K562 (cell line): ENCODE measurements around the gene KCTD16. TPM values are rescaled to one million over a fixed set of nuclear protein-coding genes. Genes with fewer than 3 reads are reported as not detected.

Experiments used
- ATAC-seq: fragments of 200-7000 bp; cut with Tn5 transposase; 3 replicates; pipeline ENCODE4 v1.9.1; 2020; ENCODE audit warnings: moderate library complexity
- BruUV-seq: library from RNA; stranded (reverse); fragments of 400-500 nt; replicated peaks from 2 replicates; lab custom pipeline; 2021; lab: Mats Ljungman, UMichigan
- CTCF ChIA-PET: fragments of 300-600 bp; formaldehyde crosslinking; extraction: SDS; loops from one replicate; lab custom pipeline; 2021; ENCODE audit warnings: low intra/inter-chr PET ratio; lab: Yijun Ruan, JAX
- POLR2A ChIA-PET: fragments of 300-600, 350-650 bp; sonication (Branson Sonifier 250); formaldehyde crosslinking; extraction: SDS; loops from one replicate; lab custom pipeline; 2021; ENCODE audit warnings: antibody characterized with exemption, inconsistent platforms; lab: Yijun Ruan, JAX
- DNase-seq, 4 experiments: peaks; one replicate each; pipeline versions ENCODE4 v3.0.0 to v3.0.0-alpha.2; 2011 to 2018; ENCODE audit warnings: low spot score in 3 of 4, mixed read lengths in 3 of 4; ENCODE audit errors: extremely low read depth in 1 of 4
- FAIRE-seq: peaks from 2 replicates; lab custom pipeline; 2011; peaks lifted over from hg19 to GRCh38; lab: Jason Lieb, UNC
- H2AFZ ChIP-seq: 2 replicates; pipeline ENCODE4 v1.6.0; 2011; ENCODE audit warnings: low read depth, low read length, control low read depth, inconsistent platforms
- H3K27ac ChIP-seq: fragments of 200-600 bp; 3 replicates; pipeline ENCODE4 v1.8.0; 2011; ENCODE audit warnings: low read depth, mild to moderate bottlenecking, control low read depth, inconsistent platforms, low read length, moderate library complexity, mixed read lengths; ENCODE audit errors: extremely low read depth
- H3K27me3 ChIP-seq, 2 experiments: fragments of 300-600 bp in 1 of 2; 2 replicates in 1 of 2; 3 replicates in 1 of 2; pipeline versions ENCODE4 v1.6.0 to v1.8.0; 2011; ENCODE audit warnings: inconsistent platforms in 2 of 2, low read length in 2 of 2, mild to moderate bottlenecking in 1 of 2, mixed read lengths in 1 of 2, moderate library complexity in 1 of 2; ENCODE audit not compliant: control insufficient read depth in 2 of 2, insufficient read depth in 2 of 2
- H3K36me3 ChIP-seq: fragments of 300-600 bp; 3 replicates; pipeline ENCODE4 v1.8.0; 2011; ENCODE audit warnings: mild to moderate bottlenecking, low read length, inconsistent platforms; ENCODE audit not compliant: control insufficient read depth, insufficient read depth
- H3K4me1 ChIP-seq, 2 experiments: fragments of 200-600 bp in 1 of 2; replicated peaks in 1 of 2; 2 replicates in 1 of 2; 3 replicates in 1 of 2; pipeline versions ENCODE4 v1.5.1 to v1.8.0; 2011; ENCODE audit warnings: inconsistent platforms in 2 of 2, low read length in 2 of 2, mild to moderate bottlenecking in 1 of 2, mixed read lengths in 1 of 2, moderate library complexity in 1 of 2; ENCODE audit not compliant: control insufficient read depth in 2 of 2, insufficient read depth in 2 of 2
- H3K4me2 ChIP-seq: 2 replicates; pipeline ENCODE4 v1.6.1; 2011; ENCODE audit warnings: low read length, control low read depth, inconsistent platforms, mixed read lengths; ENCODE audit not compliant: insufficient read depth
- H3K4me3 ChIP-seq: fragments of 200-600 bp; sonication (generic), shearing (Covaris generic); 2 replicates; pipeline ENCODE4 v1.5.1; 2016; ENCODE audit warnings: control low read depth, inconsistent platforms
- H3K79me2 ChIP-seq: fragments of 200-600 bp; 3 replicates; pipeline ENCODE4 v1.8.0; 2011; ENCODE audit warnings: low read length, inconsistent platforms; ENCODE audit not compliant: control insufficient read depth, insufficient read depth
- H3K9ac ChIP-seq, 2 experiments: 2 replicates each; pipeline versions ENCODE4 v1.6.0 to v1.6.1; 2011; ENCODE audit warnings: low read depth in 2 of 2, low read length in 2 of 2, control low read depth in 1 of 2, inconsistent platforms in 1 of 2, mild to moderate bottlenecking in 1 of 2, mixed read lengths in 1 of 2; ENCODE audit not compliant: insufficient read depth in 1 of 2
- H3K9me1 ChIP-seq: one replicate; pipeline ENCODE4 v1.6.0; 2011; ENCODE audit warnings: inconsistent platforms, mild to moderate bottlenecking, low read length, moderate library complexity; ENCODE audit not compliant: control insufficient read depth, insufficient read depth
- H3K9me3 ChIP-seq: replicated peaks from 2 replicates; pipeline ENCODE4 v1.5.1; 2011; ENCODE audit warnings: low read depth, low read length, inconsistent platforms; ENCODE audit not compliant: control insufficient read depth, insufficient read depth
- H4K20me1 ChIP-seq: replicated peaks from 2 replicates; pipeline ENCODE4 v1.6.1; 2011; ENCODE audit warnings: low read length, inconsistent platforms, mixed read lengths; ENCODE audit not compliant: control insufficient read depth, insufficient read depth
- ATF2 ChIP-seq: sonication (generic); formaldehyde crosslinking; IDR thresholded peaks from 2 replicates; pipeline ENCODE4 v1.8.1; 2022; ENCODE audit warnings: missing genetic modification reagents
- CREB3L1 ChIP-seq: fragments of 450-650 bp; IDR thresholded peaks from 2 replicates; pipeline ENCODE4 v1.6.1; 2014; ENCODE audit warnings: low read depth, mild to moderate bottlenecking, moderate library complexity, borderline replicate concordance
- GTF2A2 ChIP-seq: IDR thresholded peaks from 2 replicates; pipeline ENCODE4 v1.6.1; 2016; ENCODE audit warnings: mild to moderate bottlenecking, missing genetic modification characterization, missing compliant biosample characterization
- HNRNPL ChIP-seq: fragments of 200-400 bp; formaldehyde crosslinking; IDR thresholded peaks from 2 replicates; pipeline ENCODE4 v1.6.1; 2017; ENCODE audit warnings: low read depth, mild to moderate bottlenecking, low read length
- HNRNPLL ChIP-seq: fragments of 200-400 bp; formaldehyde crosslinking; IDR thresholded peaks from 2 replicates; pipeline ENCODE4 v1.6.1; 2017; ENCODE audit warnings: low read length, low read depth, mild to moderate bottlenecking; ENCODE audit not compliant: poor library complexity, severe bottlenecking
- KDM2B ChIP-seq: fragments of 250-450 bp; sonication (Bioruptor Pico); IDR thresholded peaks from 2 replicates; pipeline ENCODE4 v1.8.0; 2021; ENCODE audit warnings: mild to moderate bottlenecking, moderate library complexity
- MAFK ChIP-seq: IDR thresholded peaks from 2 replicates; pipeline ENCODE4 v1.6.1; 2011; ENCODE audit warnings: low read length, improper control_type of control experiment
- MYNN ChIP-seq, 2 experiments: sonication (generic); formaldehyde crosslinking in 1 of 2; IDR thresholded peaks; 2 replicates each; pipeline versions ENCODE4 v1.5.0 to v1.6.1; 2016 to 2020; ENCODE audit warnings: antibody characterized with exemption in 1 of 2, missing genetic modification reagents in 1 of 2
- NR2C2 ChIP-seq, 2 experiments: fragments of 200-800 bp in 1 of 2; sonication (Bioruptor generic) in 1 of 2; sonication (generic) in 1 of 2; formaldehyde crosslinking in 1 of 2; IDR thresholded peaks; 2 replicates each; pipeline versions ENCODE4 v1.6.1 to v1.8.0; 2016 to 2022; ENCODE audit warnings: mild to moderate bottlenecking in 1 of 2, missing compliant biosample characterization in 1 of 2, missing genetic modification characterization in 1 of 2, missing genetic modification reagents in 1 of 2
- RAD51 ChIP-seq: fragments of 450-650 bp; IDR thresholded peaks from 2 replicates; pipeline ENCODE4 v1.7.1; 2016; ENCODE audit warnings: low read depth, mild to moderate bottlenecking, borderline replicate concordance
- ZNF274 ChIP-seq: IDR thresholded peaks from 2 replicates; pipeline ENCODE4 v1.6.1; 2011; ENCODE audit warnings: low read depth, mild to moderate bottlenecking, low read length, moderate library complexity, borderline replicate concordance
- WGBS: fragments of 100-300 bp; shearing (Covaris generic); methylation state at CpG from one replicate; pipeline ENCODE4 v1.1.6; 2016; ENCODE audit warnings: low coverage, mixed read lengths; ENCODE audit not compliant: insufficient coverage; ENCODE audit errors: missing lambda C conversion rate; 5-methylcytosine and 5-hydroxymethylcytosine counted together
- in situ Hi-C: fragments of 300-500 bp; cut with MboI; formaldehyde crosslinking; loops from 4 replicates; pipeline ENCODE4 v1.15.0; 2018; ENCODE audit warnings: inconsistent platforms, mixed read lengths
- intact Hi-C: fragments of 100-400 bp; cut with micrococcal nuclease; formaldehyde crosslinking; loops from 2 replicates; pipeline ENCODE4 v1.14.2; 2022
- polyA plus RNA-seq, 8 experiments: library from polyadenylated mRNA; depleted of rRNA in 4 of 8; stranded (reverse) in 5 of 8; unstranded in 3 of 8; fragments of >200 nt; fragmentation: Nextera tagmentation in 2 of 8; fragmentation: Illumina TruSeq in 1 of 8; extraction: Ambion mirVana in 2 of 8; extraction: Trizol in 1 of 8; gene quantifications; 2 replicates each; pipeline versions ENCODE4 v1.2.1 to v1.2.3, GENCODE V29; 2011 to 2014; ENCODE audit warnings: inconsistent platforms in 1 of 8, missing spikeins in 1 of 8
- total RNA-seq, 7 experiments: library from RNA; depleted of rRNA in 6 of 7; stranded (reverse); fragments of >200 nt in 6 of 7; fragmentation: Illumina TruSeq in 2 of 7; extraction: Trizol in 2 of 7; gene quantifications; 2 replicates each; pipeline versions ENCODE4 v1.2.1 to v1.2.3, GENCODE V29; 2011 to 2021; ENCODE audit warnings: low replicate concordance in 1 of 7

Gene KCTD16
- total and polyA plus RNA-seq, 9 of the 15 experiments (the other 6 are each of a cell fraction or from before 2014, with no cell fraction given) = 0.04 TPM; not detected in 8

GRCh38 chr5:144205141-144205551 is 34.5 kb downstream of the KCTD16 start:
- no peaks in the 10 kb centered on the region for H3K9me1 ChIP-seq
- no peaks in the 10 kb centered on the region for H3K9me3 ChIP-seq
- H3K4me1 ChIP-seq = peaks cover 0 to 4% of the 10 kb centered on the region in 2 experiments; a peak in 2 of 5 replicates
- ATAC-seq = no peak
- no peak overlapping the region for H3K4me3 ChIP-seq
- intact Hi-C loops = loop anchor here (2.0 to 10.0 kb wide), 2 partner anchors 1030 to 1684 kb away; no protein-coding TSS in a partner anchor
- in situ Hi-C loops = loop anchor here (25.0 kb wide), 1 partner anchor 1857 kb away; no protein-coding TSS in a partner anchor
- no peak for DNase-seq
- no peaks in the 10 kb centered on the region for H3K36me3 ChIP-seq
- H3K79me2 ChIP-seq = no peaks in the 10 kb centered on the region
- 1% methylated on average over 31 of the region's 31 CpGs for WGBS
- POLR2A ChIA-PET = no interaction called here
- FAIRE-seq = no peak
- no peak overlapping the region for H3K27ac ChIP-seq
- BruUV-seq = no TSS peak
- TF ChIP-seq ATF2 (CRISPR knock-in tag) = no peak
- TF ChIP-seq MAFK = no peak
- no peak for TF ChIP-seq ZNF274
- H3K27me3 ChIP-seq = peaks cover 0 to 6% of the 10 kb centered on the region in 2 experiments; a peak in 2 of 5 replicates
- CTCF ChIA-PET = no interaction called here
- H2AFZ ChIP-seq = no peak overlapping the region
- H3K9ac ChIP-seq = no peak overlapping the region
- no peaks in the 10 kb centered on the region for H4K20me1 ChIP-seq
- no peak overlapping the region for H3K4me2 ChIP-seq

- H2AFZ ChIP-seq = no peak overlapping the region
- H3K79me2 ChIP-seq = no peaks in the 10 kb centered on the region
- no peak for DNase-seq
- intact Hi-C loops (loop anchor here (10.0 kb wide), 1 partner anchor 1029 kb away; no protein-coding TSS in a partner anchor), in situ Hi-C loops (loop anchor here (25.0 kb wide), 1 partner anchor 1856 kb away; no protein-coding TSS in a partner anchor)
- peaks cover 0 to 6% of the 10 kb centered on the region in 2 experiments; a peak in 2 of 5 replicates for H3K27me3 ChIP-seq
- ATAC-seq = no peak
- 0% methylated on average over 2 of the region's 2 CpGs for WGBS
- H3K36me3 ChIP-seq = no peaks in the 10 kb centered on the region
- H3K4me3 ChIP-seq = no peak overlapping the region
- no peak for FAIRE-seq
- peaks cover 0 to 4% of the 10 kb centered on the region in 2 experiments; a peak in 2 of 5 replicates for H3K4me1 ChIP-seq
- BruUV-seq = no TSS peak
- H3K9ac ChIP-seq = no peak overlapping the region
- H3K4me2 ChIP-seq = no peak overlapping the region
- no peaks in the 10 kb centered on the region for H4K20me1 ChIP-seq
- ChIA-PET CTCF (no interaction called here), POLR2A (no interaction called here)
- H3K9me3 ChIP-seq = no peaks in the 10 kb centered on the region
- H3K9me1 ChIP-seq = no peaks in the 10 kb centered on the region
- H3K27ac ChIP-seq = no peak overlapping the region
- TF ChIP-seq HNRNPL (no peak), MAFK (no peak), KDM2B (no peak), HNRNPLL (no peak), CREB3L1 (no peak), GTF2A2 (tag) (no peak), NR2C2 (CRISPR knock-in tag; IDR thresholded peaks at IDR 0.05) (no peak), NR2C2 (tag; IDR thresholded peaks at IDR 0.05) (no peak), MYNN (IDR thresholded peaks at IDR 0.05) (no peak), MYNN (CRISPR knock-in tag; IDR thresholded peaks at IDR 0.05) (no peak), RAD51 (no peak)
These were observed 35.5 kb downstream of the KCTD16 start for GRCh38 chr5:144206141-144206540.
